Adrenal gland (tissue), 12 donors: ENCODE measurements around the gene MICAL3. TPM values are rescaled to one million over a fixed set of nuclear protein-coding genes. Genes with fewer than 3 reads are reported as not detected.

ENCODE experiments used
- DNase-seq, 7 donors: peaks; one replicate each; pipeline ENCODE4 v3.0.0-alpha.2; 2019 to 2020
- H3K27ac ChIP-seq, 5 donors: fragments of 200-600 bp; sonication (generic) in 4 of 5; 1 replicate in 3 of 5; 2 replicates in 2 of 5; pipeline versions ENCODE4 v1.5.1 to v1.8.0; 2016 to 2020; ENCODE audit warnings: mild to moderate bottlenecking in 1 of 5
- H3K27me3 ChIP-seq: fragments of 200-600 bp; 2 replicates; pipeline ENCODE4 v1.8.0; 2021
- H3K36me3 ChIP-seq, 2 donors: fragments of 200-600 bp; replicated peaks in 1 of 2; 1 replicate in 1 of 2; 2 replicates in 1 of 2; pipeline versions ENCODE4 v1.5.1 to v1.8.0; 2018 to 2022
- H3K4me1 ChIP-seq, 2 donors: fragments of 200-600 bp; replicated peaks in 1 of 2; 1 replicate in 1 of 2; 2 replicates in 1 of 2; pipeline versions ENCODE4 v1.5.1 to v1.8.0; 2018 to 2021
- H3K4me3 ChIP-seq, 4 donors: fragments of 200-600 bp; sonication (generic) in 3 of 4; one replicate each; pipeline ENCODE4 v1.5.1; 2016 to 2018
- H3K9me3 ChIP-seq, 3 donors: fragments of 200-600 bp; sonication (generic) in 1 of 3; replicated peaks in 1 of 3; 1 replicate in 2 of 3; 2 replicates in 1 of 3; pipeline versions ENCODE4 v1.5.1 to v1.8.0; 2016 to 2021
- CTCF ChIP-seq, 6 experiments: fragments of 450-650 bp in 4 of 6; fragments of 200-600 bp in 2 of 6; sonication (generic) in 1 of 6; IDR thresholded peaks; 1 replicate in 5 of 6; 2 replicates in 1 of 6; pipeline versions ENCODE4 v1.5.1 to v1.8.0; 2016 to 2021; ENCODE audit warnings: antibody characterized with exemption in 6 of 6, mild to moderate bottlenecking in 2 of 6, moderate library complexity in 1 of 6
- POLR2A ChIP-seq, 2 donors: fragments of 450-650 bp; IDR thresholded peaks; one replicate each; pipeline ENCODE4 v1.6.1; 2017; ENCODE audit warnings: antibody characterized with exemption in 2 of 2, mild to moderate bottlenecking in 2 of 2, moderate library complexity in 1 of 2
- WGBS, 4 donors: extraction: QIAGEN DNeasy Blood & Tissue Kit in 2 of 4; methylation state at CpG; one replicate each; pipeline versions ENCODE4 v1.1.5 to v1.1.7; 2013 to 2017; 5-methylcytosine and 5-hydroxymethylcytosine counted together
- intact Hi-C, 2 donors: fragments of 100-400 bp; cut with DNase I; formaldehyde crosslinking; loops; one replicate each; pipeline versions ENCODE4 v1.14.1 to v1.15.0; 2022 to 2023
- polyA plus RNA-seq, 3 donors: library from polyadenylated mRNA; stranded (reverse); fragments of 200-250 nt in 2 of 3; fragments of 350-450 nt in 1 of 3; fragmentation: Illumina TruSeq in 1 of 3; extraction: RNeasy Lipid Tissue Mini Kit (QIAGEN cat#74804) in 1 of 3; gene quantifications; one replicate each; pipeline ENCODE4 v1.2.3, GENCODE V29; 2013 to 2014
- total RNA-seq, 9 donors: library from RNA; depleted of rRNA in 4 of 9; stranded (reverse); fragments of >200 nt in 4 of 9; fragments of 120-200 nt in 1 of 9; fragmentation: NEBNext Ultra II Directional in 1 of 9; extraction: Animal tissue kit (Norgen Biotek cat#: 25700) in 1 of 9; gene quantifications; one replicate each; pipeline versions ENCODE4 v1.1.0 to v1.2.4, GENCODE V29; 2013 to 2023
- donor health status: healthy with polysubstance abuse.
- donor health status: Bipolar disorder and iron deficiency.
- donor health status: DM: yes; HTN: yes; CAD: no.
- donor health status: DM: no; HTN: no; CAD: no.
- donor health status: DM: no; HTN: no; CAD: no.
- donor health status: DM: yes; HTN: yes; CAD: no.

MICAL3 gene
- total and polyA plus RNA-seq, 12 donors = 10.9 to 82.6 (median 34.4) TPM

- no peaks in the 10 kb centered on the region for H3K9me3 ChIP-seq
- H3K27ac ChIP-seq = peak overlapping the region; percentile 11 to 93 (median 70)
- H3K4me3 ChIP-seq = peak overlapping the region in 1 of 4 donors; percentile 10
- DNase-seq = peak; percentile 68 to 89 (median 80)
- peaks cover 47 to 62% of the 10 kb centered on the region in 2 donors for H3K4me1 ChIP-seq
- H3K36me3 ChIP-seq = no peaks in the 10 kb centered on the region
- 18 to 24% (median 20%) methylated on average over 2 of the region's 2 CpGs for WGBS, 4 donors
- TF ChIP-seq POLR2A (IDR thresholded peaks at IDR 0.05) (no peak), CTCF (IDR thresholded peaks at IDR 0.05) (no peak)
- H3K27me3 ChIP-seq = no peaks in the 10 kb centered on the region
- intact Hi-C loops = no loop called here
Measured at GRCh38 chr22:17922925-17923903, 101.1 kb downstream of the MICAL3 start.

- Histone ChIP-seq H3K27ac (peak overlapping the region in 4 of 5 donors; percentile 63 to 93 (median 76)), H3K36me3 (no peaks in the 10 kb centered on the region), H3K4me1 (peaks cover 47 to 62% of the 10 kb centered on the region in 2 donors), H3K27me3 (no peaks in the 10 kb centered on the region), H3K4me3 (no peak overlapping the region), H3K9me3 (no peaks in the 10 kb centered on the region)
- no peak for TF ChIP-seq POLR2A (IDR thresholded peaks at IDR 0.05)
- no peak for TF ChIP-seq CTCF (IDR thresholded peaks at IDR 0.05)
- 79 to 86% (median 84%) methylated on average over 14 of the region's 14 CpGs for WGBS, 4 donors
- intact Hi-C loops = no loop called here
- DNase-seq = peak in 1 of 7 donors; percentile 46
Measured at GRCh38 chr22:17921871-17922821, 102.2 kb downstream of the MICAL3 start.

- no peaks in the 10 kb centered on the region for H3K36me3 ChIP-seq
- peaks cover 50 to 66% of the 10 kb centered on the region in 2 donors for H3K4me1 ChIP-seq
- H3K4me3 ChIP-seq = no peak overlapping the region
- H3K27ac ChIP-seq = peak overlapping the region; percentile 22 to 93 (median 72)
- H3K9me3 ChIP-seq = no peaks in the 10 kb centered on the region
- peak in 1 of 7 donors; percentile 1 for DNase-seq
- intact Hi-C loops = no loop called here
- WGBS, 4 donors = 69 to 76% (median 70%) methylated on average over 6 of the region's 6 CpGs
- TF ChIP-seq CTCF (IDR thresholded peaks at IDR 0.05) (no peak), POLR2A (IDR thresholded peaks at IDR 0.05) (no peak)
- H3K27me3 ChIP-seq = no peaks in the 10 kb centered on the region
Measured at GRCh38 chr22:17920992-17921650, 103.2 kb downstream of the MICAL3 start.
